AG09309 (cell line): ENCODE measurements around the gene USP33.
"Not testable (repeated sequence)": the region's sequence is repeated elsewhere in the genome, so short reads cannot be mapped to it uniquely, and the experiment has no call there.

Experiments used
- DNase-seq: peaks from one replicate; pipeline ENCODE4 v3.0.0-alpha.2; 2010; ENCODE audit warnings: low read depth
- H3K4me3 ChIP-seq: 2 replicates; pipeline ENCODE4 v1.5.1; 2011; ENCODE audit warnings: mild to moderate bottlenecking, low read depth, low read length, moderate library complexity; ENCODE audit not compliant: control insufficient read depth
- CTCF ChIP-seq: IDR thresholded peaks from 2 replicates; pipeline ENCODE4 v1.5.1; 2011; ENCODE audit warnings: mild to moderate bottlenecking, low read depth, low read length, inconsistent platforms; ENCODE audit not compliant: insufficient read depth, control insufficient read depth; ENCODE audit errors: missing control alignments

Gene USP33

GRCh38 chr1:77680173-77680572 lies 79.5 kb downstream of the USP33 start:
- DNase-seq, result peak; percentile 34
- H3K4me3 ChIP-seq, result no peak overlapping the region

GRCh38 chr1:77678660-77679610 lies 80.7 kb downstream of the USP33 start:
- no peak for DNase-seq
- no peak for TF ChIP-seq CTCF
- no peak overlapping the region for H3K4me3 ChIP-seq

More at GRCh38 chr1:77680173-77680572, 79.5 kb downstream of the USP33 start:
- no peak for TF ChIP-seq CTCF

GRCh38 chr1:77674807-77675206 lies 84.8 kb downstream of the USP33 start:
- not testable (repeated sequence) for H3K4me3 ChIP-seq

GRCh38 chr1:77673716-77674355 lies 85.8 kb downstream of the USP33 start:
- H3K4me3 ChIP-seq, result no peak overlapping the region
- DNase-seq, result no peak
- TF ChIP-seq CTCF, result no peak

More at GRCh38 chr1:77674807-77675206, 84.8 kb downstream of the USP33 start:
- not testable (repeated sequence) for DNase-seq

GRCh38 chr1:77673030-77673429 lies 86.6 kb downstream of the USP33 start:
- H3K4me3 ChIP-seq, result no peak overlapping the region
- DNase-seq, result no peak
- no peak for TF ChIP-seq CTCF

- no peak overlapping the region for H3K4me3 ChIP-seq
- TF ChIP-seq CTCF, result no peak
- DNase-seq, result no peak
Measured at GRCh38 chr1:77672374-77672773, 87.3 kb downstream of the USP33 start.

- H3K4me3 ChIP-seq, result no peak overlapping the region
- no peak for DNase-seq
- TF ChIP-seq CTCF, result no peak
Measured at GRCh38 chr1:77671836-77672235, 87.8 kb downstream of the USP33 start.
